NCI-H2107 treated with DMSO at 0.1 percent for 48 hours (cell line): ENCODE measurements around the gene GBF1.
"Not testable (repeated sequence)": the region's sequence is repeated elsewhere in the genome, so short reads cannot be mapped to it uniquely, and the experiment has no call there.

ENCODE experiments used
- DNase-seq: peaks from one replicate; lab custom pipeline; 2025; ENCODE audit not compliant: unreplicated experiment; lab: John Stamatoyannopoulos, UW

The GBF1 gene

GRCh38 chr10:102300912-102301311 is 55.6 kb downstream of the GBF1 start:
- not testable (repeated sequence) for DNase-seq

GRCh38 chr10:102301332-102301731 is 56.0 kb downstream of the GBF1 start:
- not testable (repeated sequence) for DNase-seq

DNA sequence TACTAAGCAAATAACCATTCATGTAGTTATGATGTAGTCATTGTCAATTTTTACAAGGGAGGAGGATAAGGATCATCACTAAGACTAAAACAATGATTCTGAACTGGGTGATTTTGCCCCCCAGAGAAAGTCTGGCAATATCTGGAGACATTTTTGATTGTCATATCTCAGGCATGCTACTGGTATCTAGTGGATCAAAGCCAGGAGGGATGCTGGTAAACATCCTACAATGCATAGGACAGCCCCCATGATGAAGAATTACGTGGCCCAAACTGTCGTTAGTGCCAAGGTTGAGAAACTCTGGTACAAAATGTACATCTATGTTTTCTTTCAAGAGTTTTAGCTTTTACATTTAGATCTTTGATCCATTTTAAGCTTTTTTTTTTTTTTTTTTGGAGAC is 57.3 kb downstream of the GBF1 start:
- no peak for DNase-seq

DNA sequence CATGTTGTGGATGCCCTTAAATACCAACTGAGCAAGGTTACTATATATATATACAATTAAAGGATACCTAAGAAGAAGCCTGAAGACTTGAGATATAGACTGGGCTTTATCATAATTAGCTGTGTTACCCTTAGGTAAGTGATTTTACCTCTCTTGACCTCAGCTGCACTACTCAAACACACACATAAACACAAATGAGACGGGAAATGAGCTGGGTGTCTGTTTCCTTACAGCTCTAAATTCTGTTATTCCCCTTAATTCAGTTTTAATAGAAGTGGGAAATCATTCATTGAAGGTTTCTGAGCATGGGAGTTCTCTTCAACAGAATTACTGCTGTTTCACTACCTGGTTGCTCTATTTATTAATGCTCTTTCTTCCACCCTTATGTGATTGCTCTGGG is 60.7 kb downstream of the GBF1 start:
- DNase-seq = no peak

DNA sequence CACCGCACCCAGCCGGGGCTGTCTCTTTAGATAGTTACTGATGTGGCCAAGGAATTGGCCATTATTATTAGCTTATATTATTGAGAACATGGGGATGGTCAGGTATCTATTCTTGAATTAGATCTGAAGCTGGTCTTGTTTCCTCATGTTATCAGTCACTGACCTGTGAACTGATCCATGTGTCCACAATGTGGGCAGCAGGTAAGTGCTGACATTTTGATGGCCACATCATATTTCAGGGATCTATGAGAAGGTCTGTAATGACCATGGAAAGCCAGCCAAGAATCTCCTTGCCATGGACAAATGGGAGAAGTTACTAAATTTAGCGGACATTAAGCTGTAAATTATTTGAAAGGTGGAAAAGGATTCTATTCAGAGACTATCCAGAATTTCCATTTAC is 61.4 kb downstream of the GBF1 start:
- no peak for DNase-seq

DNA sequence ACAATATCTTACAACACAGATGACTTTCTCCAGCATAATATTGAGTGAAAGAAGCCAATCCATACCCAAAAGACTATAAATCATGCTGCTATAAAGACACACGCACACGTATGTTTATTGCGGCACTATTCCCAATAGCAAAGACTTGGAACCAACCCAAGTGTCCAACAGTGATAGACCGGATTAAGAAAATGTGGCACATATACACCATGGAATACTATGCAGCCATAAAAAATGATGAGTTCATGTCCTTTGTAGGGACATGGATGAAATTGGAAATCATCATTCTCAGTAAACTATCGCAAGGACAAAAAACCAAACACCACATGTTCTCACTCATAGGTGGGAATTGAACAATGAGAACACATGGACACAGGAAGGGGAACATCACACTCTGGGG is 63.0 kb downstream of the GBF1 start:
- not testable (repeated sequence) for DNase-seq

DNA sequence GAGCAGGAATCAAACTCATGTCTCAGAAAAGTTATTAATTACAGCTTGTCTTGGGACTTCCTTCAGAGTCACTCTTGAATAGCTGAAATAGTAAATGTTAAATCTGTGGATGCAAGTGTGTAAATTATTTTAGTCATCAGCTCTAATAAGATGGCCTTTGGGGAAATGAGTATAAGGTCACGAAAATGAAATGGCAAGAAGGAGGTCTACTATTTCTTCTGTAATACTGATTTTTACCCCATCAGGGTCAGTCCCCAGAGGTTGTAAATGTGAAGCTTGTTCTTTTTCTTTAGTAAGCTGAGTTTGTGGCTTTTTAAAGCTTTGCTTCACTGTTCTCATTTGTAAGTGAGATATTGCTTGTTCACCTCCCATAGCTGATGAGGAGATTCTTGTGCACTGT is 63.9 kb downstream of the GBF1 start:
- no peak for DNase-seq

- no peak for DNase-seq
These were observed 64.6 kb downstream of the GBF1 start for GRCh38 chr10:102309916-102310315.

DNA sequence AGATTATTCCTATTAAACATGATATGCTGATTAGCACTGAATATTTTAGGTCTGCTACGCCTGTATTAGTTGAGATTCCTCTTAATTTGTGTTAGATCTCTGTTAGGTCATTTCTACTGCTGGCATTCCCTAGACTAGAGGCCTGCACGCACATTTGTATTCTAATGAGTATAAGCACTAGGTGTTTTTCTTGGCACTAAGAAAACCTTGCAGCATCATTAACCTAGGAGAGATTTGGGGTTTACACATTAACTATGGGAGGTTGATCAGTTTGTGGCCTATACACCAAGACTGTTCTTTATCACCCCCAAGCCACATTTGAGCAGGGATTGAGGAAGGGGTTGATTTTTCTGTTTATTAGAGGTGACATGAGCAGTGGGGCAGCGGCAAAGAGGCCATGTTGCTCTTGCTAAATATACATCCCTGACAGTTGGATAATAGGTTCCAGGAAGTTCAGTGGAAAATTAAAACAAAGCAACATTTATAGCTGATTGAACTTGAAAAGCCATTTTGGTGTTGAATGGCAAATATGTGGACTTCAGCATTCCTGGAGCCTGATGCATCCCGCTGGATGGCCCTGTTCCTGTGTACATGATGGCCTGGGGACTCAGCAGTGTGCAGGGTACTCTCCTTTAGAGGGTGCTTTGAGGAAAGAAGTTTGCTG is 65.2 kb downstream of the GBF1 start:
- DNase-seq = no peak

DNA sequence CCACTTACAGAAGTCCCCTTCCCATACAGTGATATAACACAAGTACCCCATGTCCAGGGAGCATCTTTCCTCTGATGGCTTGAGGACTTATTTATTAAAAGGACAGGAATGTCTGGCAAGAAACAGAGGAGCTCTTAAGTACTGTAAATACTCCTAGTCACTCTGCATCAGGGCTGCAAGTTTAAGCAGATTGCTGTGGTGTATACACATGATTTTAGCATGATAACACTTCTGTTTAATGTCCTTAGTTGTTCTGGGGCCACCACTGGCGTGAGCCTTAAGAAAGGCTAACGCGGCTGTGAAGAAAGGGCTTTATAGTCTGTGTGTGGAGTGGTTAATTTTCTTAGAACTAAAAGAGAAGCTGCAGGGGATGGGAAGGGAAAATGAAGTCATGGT is 65.7 kb downstream of the GBF1 start:
- DNase-seq = no peak

GRCh38 chr10:102312683-102313082 is 67.4 kb downstream of the GBF1 start:
- DNase-seq = no peak

- no peak for DNase-seq
These were observed 68.0 kb downstream of the GBF1 start for GRCh38 chr10:102313221-102313896.

GRCh38 chr10:102314801-102315200 is 69.5 kb downstream of the GBF1 start:
- DNase-seq = no peak

GRCh38 chr10:102316421-102316820 is 71.1 kb downstream of the GBF1 start:
- no peak for DNase-seq

- no peak for DNase-seq
These were observed 77.6 kb downstream of the GBF1 start for GRCh38 chr10:102322914-102323313.

GRCh38 chr10:102324061-102324460 is 78.7 kb downstream of the GBF1 start:
- no peak for DNase-seq

DNA sequence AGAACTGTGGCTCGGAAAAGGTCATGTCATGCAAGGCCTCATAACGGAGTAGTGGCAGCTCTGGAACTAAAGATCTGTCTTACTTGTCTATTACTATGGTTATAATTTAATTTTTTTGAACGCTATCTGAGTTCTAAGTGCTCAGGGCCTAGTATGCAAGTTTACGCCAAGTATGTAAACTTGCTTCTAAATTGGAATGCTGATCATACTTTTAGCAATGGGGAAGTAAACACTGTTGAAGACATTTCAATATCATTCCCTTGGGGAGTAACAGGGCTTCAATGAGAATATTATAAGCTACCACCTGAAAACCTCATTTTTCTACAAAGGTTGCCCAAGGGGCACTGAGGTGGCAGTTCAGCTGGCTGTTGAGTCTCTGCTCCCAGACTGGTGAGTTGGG is 80.7 kb downstream of the GBF1 start:
- no peak for DNase-seq

DNA sequence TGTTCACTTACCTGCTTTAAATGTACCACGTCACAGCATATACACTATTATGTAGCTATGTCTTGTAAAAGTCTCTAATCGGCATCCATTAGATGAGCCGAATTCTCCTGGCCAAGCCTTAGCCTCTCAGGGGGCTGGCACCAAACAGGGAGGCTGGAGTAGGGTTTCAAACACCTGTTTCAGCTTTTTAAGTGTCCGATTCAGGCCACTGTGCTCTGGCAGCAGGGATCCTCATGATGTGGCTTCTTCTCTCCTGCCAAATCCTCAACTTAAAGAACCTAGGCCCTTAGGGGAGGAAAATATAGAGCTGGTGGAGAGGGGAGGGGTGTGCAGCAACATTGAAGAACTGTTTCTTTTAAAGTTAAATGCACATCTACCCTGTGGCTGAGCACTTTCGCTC is 81.7 kb downstream of the GBF1 start:
- DNase-seq = peak; percentile 37

DNA sequence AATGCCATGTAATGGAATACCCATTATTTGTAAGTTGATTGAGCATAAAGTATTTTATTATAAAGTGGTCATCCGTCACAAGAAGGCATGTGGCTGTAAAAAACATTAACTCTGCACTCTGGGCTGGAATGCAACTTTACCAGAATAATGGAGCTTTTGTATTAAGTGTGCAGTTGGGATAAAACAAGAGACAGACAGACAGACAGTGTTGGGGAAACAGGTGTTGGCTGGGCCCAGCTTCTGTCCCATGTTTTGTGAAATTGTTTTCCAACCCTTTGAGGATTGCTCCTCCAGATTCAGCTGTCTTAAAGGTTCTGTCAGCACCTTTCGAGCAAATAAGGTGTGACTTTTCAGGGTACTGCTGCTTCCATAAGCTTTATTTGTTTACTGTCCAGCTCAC is 82.3 kb downstream of the GBF1 start:
- no peak for DNase-seq

DNA sequence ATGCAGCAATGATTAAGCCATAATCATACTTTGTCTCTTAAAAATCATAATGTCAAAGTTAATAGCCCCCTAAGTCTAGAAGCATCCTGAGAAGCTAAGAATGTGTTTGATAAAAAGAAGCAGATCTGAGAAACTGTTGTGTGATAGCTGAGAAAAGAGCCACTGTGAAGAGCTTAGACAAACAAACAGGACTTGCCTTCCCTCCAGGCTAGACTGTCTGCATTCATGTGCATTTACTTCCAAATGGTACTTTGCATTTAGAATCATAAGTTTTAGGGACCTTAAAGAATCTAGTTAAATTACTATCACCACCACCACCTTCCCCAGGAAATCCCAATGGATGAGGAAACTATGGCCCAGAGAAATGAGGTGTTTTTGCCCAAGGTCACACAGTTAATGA is 87.4 kb downstream of the GBF1 start:
- DNase-seq = no peak

- no peak for DNase-seq
These were observed 88.8 kb downstream of the GBF1 start for GRCh38 chr10:102334101-102334500.

DNA sequence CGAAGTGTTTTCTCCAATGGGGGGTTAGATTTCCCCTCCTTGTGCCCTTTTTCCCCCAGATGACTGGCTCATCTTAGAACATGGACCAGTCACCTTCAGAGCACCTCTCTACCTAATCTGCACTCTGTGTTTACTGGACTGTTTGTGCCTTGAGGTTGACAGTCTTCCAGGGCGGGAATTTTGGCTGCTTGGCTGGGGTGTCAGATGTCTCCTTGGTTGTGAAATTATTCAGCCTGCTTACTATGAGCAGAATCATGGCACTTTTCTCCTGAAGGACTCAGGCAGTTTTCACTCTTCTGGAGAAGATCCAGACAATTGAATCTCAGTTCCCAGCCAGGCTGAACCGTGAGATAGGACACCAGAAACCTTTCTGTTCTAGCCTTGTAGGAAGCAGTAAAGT is 89.9 kb downstream of the GBF1 start:
- DNase-seq = no peak
